ENCODE data around the gene SLC5A10.
"Not testable (repeated sequence)": the region's sequence is repeated elsewhere in the genome, so short reads cannot be mapped to it uniquely, and the experiment has no call there.

SLC5A10 gene

GRCh38 chr17:18947866-18948265 lies 4.1 kb upstream of the SLC5A10 start:
- H3K27ac ChIP-seq (ENCODE audit: low read length), result no peak overlapping the region
- H3K36me3 ChIP-seq (ENCODE audit: control insufficient read depth, insufficient read depth, low read length), result no peaks in the 10 kb centered on the region
- no peak for DNase-seq (ENCODE audit: low read depth, low spot score)
- no peaks in the 10 kb centered on the region for H3K4me1 ChIP-seq (ENCODE audit: control insufficient read depth, insufficient read depth, low read length)
- no peaks in the 10 kb centered on the region for H3K9me3 ChIP-seq (ENCODE audit: control insufficient read depth, insufficient read depth, low read length)
- no peaks in the 10 kb centered on the region for H3K27me3 ChIP-seq (ENCODE audit: control insufficient read depth, insufficient read depth, low read length)
- H3K4me3 ChIP-seq (ENCODE audit: low read length), result no peak overlapping the region
- WGBS (ENCODE audit: insufficient coverage, insufficient read length), result no CpG with 5 or more reads among the region's 6 CpGs

- Histone ChIP-seq H3K27ac (ENCODE audit: low read length) (no peak overlapping the region), H3K4me1 (ENCODE audit: control insufficient read depth, insufficient read depth, low read length) (no peaks in the 10 kb centered on the region), H3K4me3 (ENCODE audit: low read length) (no peak overlapping the region), H3K36me3 (ENCODE audit: control insufficient read depth, insufficient read depth, low read length) (no peaks in the 10 kb centered on the region), H3K27me3 (ENCODE audit: control insufficient read depth, insufficient read depth, low read length) (no peaks in the 10 kb centered on the region), H3K9me3 (ENCODE audit: control insufficient read depth, insufficient read depth, low read length) (no peaks in the 10 kb centered on the region)
- no CpG with 5 or more reads among the region's 8 CpGs for WGBS (ENCODE audit: insufficient coverage, insufficient read length)
- DNase-seq (ENCODE audit: low read depth, low spot score), result no peak
Measured at GRCh38 chr17:18948476-18949006, 3.4 kb upstream of the SLC5A10 start.

- H3K4me1 ChIP-seq (ENCODE audit: control insufficient read depth, insufficient read depth, low read length), result no peaks in the 10 kb centered on the region
- no CpG with 5 or more reads among the region's 6 CpGs for WGBS (ENCODE audit: insufficient coverage, insufficient read length)
- no peaks in the 10 kb centered on the region for H3K9me3 ChIP-seq (ENCODE audit: control insufficient read depth, insufficient read depth, low read length)
- no peak overlapping the region for H3K4me3 ChIP-seq (ENCODE audit: low read length)
- no peak overlapping the region for H3K27ac ChIP-seq (ENCODE audit: low read length)
- no peaks in the 10 kb centered on the region for H3K36me3 ChIP-seq (ENCODE audit: control insufficient read depth, insufficient read depth, low read length)
- no peaks in the 10 kb centered on the region for H3K27me3 ChIP-seq (ENCODE audit: control insufficient read depth, insufficient read depth, low read length)
- DNase-seq (ENCODE audit: low read depth, low spot score), result no peak
Measured at GRCh38 chr17:18949566-18949965, 2.4 kb upstream of the SLC5A10 start.

GRCh38 chr17:18950346-18950745 lies 1.6 kb upstream of the SLC5A10 start:
- no peak for DNase-seq (ENCODE audit: low read depth, low spot score)
- Histone ChIP-seq H3K9me3 (ENCODE audit: control insufficient read depth, insufficient read depth, low read length) (no peaks in the 10 kb centered on the region), H3K27ac (ENCODE audit: low read length) (no peak overlapping the region), H3K27me3 (ENCODE audit: control insufficient read depth, insufficient read depth, low read length) (no peaks in the 10 kb centered on the region), H3K4me1 (ENCODE audit: control insufficient read depth, insufficient read depth, low read length) (no peaks in the 10 kb centered on the region), H3K4me3 (ENCODE audit: low read length) (no peak overlapping the region), H3K36me3 (ENCODE audit: control insufficient read depth, insufficient read depth, low read length) (no peaks in the 10 kb centered on the region)
- WGBS (ENCODE audit: insufficient coverage, insufficient read length), result no CpG with 5 or more reads among the region's 4 CpGs

- WGBS (ENCODE audit: insufficient coverage, insufficient read length), result no CpG with 5 or more reads among the region's 34 CpGs
- Histone ChIP-seq H3K4me1 (ENCODE audit: control insufficient read depth, insufficient read depth, low read length) (no peaks in the 10 kb centered on the region), H3K27ac (ENCODE audit: low read length) (no peak overlapping the region), H3K9me3 (ENCODE audit: control insufficient read depth, insufficient read depth, low read length) (no peaks in the 10 kb centered on the region), H3K4me3 (ENCODE audit: low read length) (no peak overlapping the region), H3K27me3 (ENCODE audit: control insufficient read depth, insufficient read depth, low read length) (no peaks in the 10 kb centered on the region), H3K36me3 (ENCODE audit: control insufficient read depth, insufficient read depth, low read length) (no peaks in the 10 kb centered on the region)
- DNase-seq (ENCODE audit: low read depth, low spot score), result no peak
Measured at GRCh38 chr17:18950944-18951905, 740 bp upstream of the SLC5A10 start.

GRCh38 chr17:18953231-18953728 lies 1.3 kb downstream of the SLC5A10 start:
- no peaks in the 10 kb centered on the region for H3K9me3 ChIP-seq (ENCODE audit: control insufficient read depth, insufficient read depth, low read length)
- DNase-seq (ENCODE audit: low read depth, low spot score), result no peak
- H3K4me3 ChIP-seq (ENCODE audit: low read length), result no peak overlapping the region
- no CpG with 5 or more reads among the region's 14 CpGs for WGBS (ENCODE audit: insufficient coverage, insufficient read length)
- H3K4me1 ChIP-seq (ENCODE audit: control insufficient read depth, insufficient read depth, low read length), result no peaks in the 10 kb centered on the region
- H3K36me3 ChIP-seq (ENCODE audit: control insufficient read depth, insufficient read depth, low read length), result no peaks in the 10 kb centered on the region
- H3K27ac ChIP-seq (ENCODE audit: low read length), result no peak overlapping the region
- H3K27me3 ChIP-seq (ENCODE audit: control insufficient read depth, insufficient read depth, low read length), result no peaks in the 10 kb centered on the region

- DNase-seq (ENCODE audit: low read depth, low spot score), result no peak
- Histone ChIP-seq H3K27ac (ENCODE audit: low read length) (no peak overlapping the region), H3K9me3 (ENCODE audit: control insufficient read depth, insufficient read depth, low read length) (no peaks in the 10 kb centered on the region), H3K4me1 (ENCODE audit: control insufficient read depth, insufficient read depth, low read length) (no peaks in the 10 kb centered on the region), H3K27me3 (ENCODE audit: control insufficient read depth, insufficient read depth, low read length) (no peaks in the 10 kb centered on the region), H3K4me3 (ENCODE audit: low read length) (no peak overlapping the region), H3K36me3 (ENCODE audit: control insufficient read depth, insufficient read depth, low read length) (no peaks in the 10 kb centered on the region)
- WGBS (ENCODE audit: insufficient coverage, insufficient read length), result no CpG with 5 or more reads among the region's 3 CpGs
Measured at GRCh38 chr17:18954321-18954720, 2.4 kb downstream of the SLC5A10 start.

- Histone ChIP-seq H3K36me3 (ENCODE audit: control insufficient read depth, insufficient read depth, low read length) (no peaks in the 10 kb centered on the region; the same call in 1 of the 2 replicates), H3K4me3 (ENCODE audit: low read length) (no peak overlapping the region), H3K27ac (ENCODE audit: low read length) (no peak overlapping the region), H3K4me1 (ENCODE audit: control insufficient read depth, insufficient read depth, low read length) (no peaks in the 10 kb centered on the region), H3K27me3 (ENCODE audit: control insufficient read depth, insufficient read depth, low read length) (no peaks in the 10 kb centered on the region), H3K9me3 (ENCODE audit: control insufficient read depth, insufficient read depth, low read length) (no peaks in the 10 kb centered on the region)
- DNase-seq (ENCODE audit: low read depth, low spot score), result no peak
- WGBS (ENCODE audit: insufficient coverage, insufficient read length), result no CpG with 5 or more reads among the region's 6 CpGs
Measured at GRCh38 chr17:18955009-18955408, 3.0 kb downstream of the SLC5A10 start.

- H3K9me3 ChIP-seq (ENCODE audit: control insufficient read depth, insufficient read depth, low read length); H3K4me3 ChIP-seq (ENCODE audit: low read length); H3K36me3 ChIP-seq (ENCODE audit: control insufficient read depth, insufficient read depth, low read length); H3K4me1 ChIP-seq (ENCODE audit: control insufficient read depth, insufficient read depth, low read length); DNase-seq (ENCODE audit: low read depth, low spot score); H3K27me3 ChIP-seq (ENCODE audit: control insufficient read depth, insufficient read depth, low read length); H3K27ac ChIP-seq (ENCODE audit: low read length): not testable (repeated sequence)
- WGBS (ENCODE audit: insufficient coverage, insufficient read length), result no CpG with 5 or more reads among the region's 6 CpGs
Measured at GRCh38 chr17:18956021-18956420, 4.1 kb downstream of the SLC5A10 start.

GRCh38 chr17:18956581-18956980 lies 4.6 kb downstream of the SLC5A10 start:
- Histone ChIP-seq H3K27me3 (ENCODE audit: control insufficient read depth, insufficient read depth, low read length) (no peaks in the 10 kb centered on the region), H3K4me3 (ENCODE audit: low read length) (no peak overlapping the region), H3K27ac (ENCODE audit: low read length) (no peak overlapping the region), H3K36me3 (ENCODE audit: control insufficient read depth, insufficient read depth, low read length) (no peaks in the 10 kb centered on the region; the same call in 1 of the 2 replicates), H3K9me3 (ENCODE audit: control insufficient read depth, insufficient read depth, low read length) (no peaks in the 10 kb centered on the region), H3K4me1 (ENCODE audit: control insufficient read depth, insufficient read depth, low read length) (no peaks in the 10 kb centered on the region)
- DNase-seq (ENCODE audit: low read depth, low spot score), result no peak
- WGBS (ENCODE audit: insufficient coverage, insufficient read length), result no CpG with 5 or more reads among the region's 3 CpGs

Data from iPS DF 6.9 (cell line).